ENCODE results near the gene SAYSD1. TPM values are rescaled to one million over a fixed set of nuclear protein-coding genes. Genes with fewer than 3 reads are reported as not detected.

Gene SAYSD1
- total RNA-seq, 1 donor from 2014 or later, result 6.7 TPM

GRCh38 chr6:39083231-39083634, 31.8 kb downstream of the SAYSD1 start:
- no peak for DNase-seq (ENCODE audit: low spot score)
- intact Hi-C loops (cut with DNase I), result no loop called here

GRCh38 chr6:39082310-39082709, 32.7 kb downstream of the SAYSD1 start:
- intact Hi-C loops (cut with DNase I), result no loop called here
- DNase-seq (ENCODE audit: low spot score), result no peak

GRCh38 chr6:39080246-39080875, 34.6 kb downstream of the SAYSD1 start:
- DNase-seq (ENCODE audit: low spot score), result no peak
- intact Hi-C loops (cut with DNase I), result no loop called here

GRCh38 chr6:39079197-39080125, 35.5 kb downstream of the SAYSD1 start:
- intact Hi-C loops (cut with DNase I), result no loop called here
- DNase-seq (ENCODE audit: low spot score), result no peak

- intact Hi-C loops (cut with DNase I), result no loop called here
These were observed 36.3 kb downstream of the SAYSD1 start for GRCh38 chr6:39078695-39079094.

GRCh38 chr6:39077882-39078594, 36.9 kb downstream of the SAYSD1 start:
- intact Hi-C loops (cut with DNase I), result no loop called here
- DNase-seq (ENCODE audit: low spot score), result peak; percentile 63

More at GRCh38 chr6:39078695-39079094, 36.3 kb downstream of the SAYSD1 start:
- peak; percentile 31 for DNase-seq (ENCODE audit: low spot score)

GRCh38 chr6:39076623-39077535, 38.1 kb downstream of the SAYSD1 start:
- intact Hi-C loops (cut with DNase I), result no loop called here
- DNase-seq (ENCODE audit: low spot score), result peak; percentile 33

- DNase-seq (ENCODE audit: low spot score), result peak; percentile 64
- intact Hi-C loops (cut with DNase I), result no loop called here
These were observed 39.0 kb downstream of the SAYSD1 start for GRCh38 chr6:39075807-39076622.

- intact Hi-C loops (cut with DNase I), result no loop called here
- DNase-seq (ENCODE audit: low spot score), result peak; percentile 39
These were observed 39.8 kb downstream of the SAYSD1 start for GRCh38 chr6:39075010-39075686.

GRCh38 chr6:39074486-39074885, 40.5 kb downstream of the SAYSD1 start:
- intact Hi-C loops (cut with DNase I), result no loop called here
- DNase-seq (ENCODE audit: low spot score), result peak; percentile 44

GRCh38 chr6:39073471-39074355, 41.3 kb downstream of the SAYSD1 start:
- intact Hi-C loops (cut with DNase I), result no loop called here
- DNase-seq (ENCODE audit: low spot score), result peak; percentile 53

GRCh38 chr6:39072830-39073229, 42.2 kb downstream of the SAYSD1 start:
- peak; percentile 43 for DNase-seq (ENCODE audit: low spot score)

GRCh38 chr6:39068391-39068790, 46.6 kb downstream of the SAYSD1 start:
- intact Hi-C loops (cut with DNase I), result no loop called here
- peak; percentile 71 for DNase-seq (ENCODE audit: low spot score)

More at GRCh38 chr6:39072830-39073229, 42.2 kb downstream of the SAYSD1 start:
- intact Hi-C loops (cut with DNase I), result no loop called here

GRCh38 chr6:39065561-39065960, 49.4 kb downstream of the SAYSD1 start:
- intact Hi-C loops (cut with DNase I), result no loop called here
- DNase-seq (ENCODE audit: low spot score), result no peak

GRCh38 chr6:39063526-39063925, 51.5 kb downstream of the SAYSD1 start:
- intact Hi-C loops (cut with DNase I), result no loop called here
- no peak for DNase-seq (ENCODE audit: low spot score)

- no peak for DNase-seq (ENCODE audit: low spot score)
- intact Hi-C loops (cut with DNase I), result no loop called here
These were observed 52.8 kb downstream of the SAYSD1 start for GRCh38 chr6:39062014-39062740.

Data from cardiac septum (tissue), 1 donor.